Duodenal mucosa (tissue), 2 donors: ENCODE results near the gene PYGO2.
"Not testable (repeated sequence)": the region's sequence is repeated elsewhere in the genome, so short reads cannot be mapped to it uniquely, and the experiment has no call there.

Experiments used
- H3K27ac ChIP-seq: one replicate; pipeline ENCODE4 v1.7.0; 2013; ENCODE audit warnings: low read depth, low read length
- H3K27me3 ChIP-seq, 2 donors: one replicate each; pipeline ENCODE4 v1.7.0; 2013; ENCODE audit warnings: low read length in 2 of 2, control low read depth in 1 of 2; ENCODE audit not compliant: insufficient read depth in 2 of 2, control insufficient read depth in 1 of 2
- H3K36me3 ChIP-seq, 2 donors: one replicate each; pipeline ENCODE4 v1.7.0; 2013; ENCODE audit warnings: low read length in 2 of 2, control low read depth in 1 of 2; ENCODE audit not compliant: insufficient read depth in 2 of 2, control insufficient read depth in 1 of 2
- H3K4me1 ChIP-seq, 2 donors: one replicate each; pipeline ENCODE4 v1.7.0; 2013; ENCODE audit warnings: low read length in 2 of 2, control low read depth in 1 of 2; ENCODE audit not compliant: insufficient read depth in 2 of 2, control insufficient read depth in 1 of 2
- H3K4me3 ChIP-seq, 2 donors: one replicate each; pipeline ENCODE4 v1.7.0; 2013; ENCODE audit warnings: low read length in 2 of 2, low read depth in 1 of 2
- H3K9ac ChIP-seq, 2 donors: one replicate each; pipeline ENCODE4 v1.7.0; 2013; ENCODE audit warnings: low read length in 2 of 2, low read depth in 1 of 2
- H3K9me3 ChIP-seq, 2 donors: one replicate each; pipeline ENCODE4 v1.7.0; 2013; ENCODE audit warnings: low read length in 2 of 2, control low read depth in 1 of 2; ENCODE audit not compliant: control insufficient read depth in 1 of 2

The PYGO2 gene

GRCh38 chr1:154978360-154978759, 16.8 kb upstream of the PYGO2 start:
- peaks cover 0 to 7% of the 10 kb centered on the region in 2 donors for H3K36me3 ChIP-seq
- no peak overlapping the region for H3K4me3 ChIP-seq
- H3K27me3 ChIP-seq = no peaks in the 10 kb centered on the region
- H3K9me3 ChIP-seq = no peaks in the 10 kb centered on the region
- H3K9ac ChIP-seq = no peak overlapping the region
- H3K27ac ChIP-seq = no peak overlapping the region
- H3K4me1 ChIP-seq = peaks cover 7 to 10% of the 10 kb centered on the region in 2 donors

DNA sequence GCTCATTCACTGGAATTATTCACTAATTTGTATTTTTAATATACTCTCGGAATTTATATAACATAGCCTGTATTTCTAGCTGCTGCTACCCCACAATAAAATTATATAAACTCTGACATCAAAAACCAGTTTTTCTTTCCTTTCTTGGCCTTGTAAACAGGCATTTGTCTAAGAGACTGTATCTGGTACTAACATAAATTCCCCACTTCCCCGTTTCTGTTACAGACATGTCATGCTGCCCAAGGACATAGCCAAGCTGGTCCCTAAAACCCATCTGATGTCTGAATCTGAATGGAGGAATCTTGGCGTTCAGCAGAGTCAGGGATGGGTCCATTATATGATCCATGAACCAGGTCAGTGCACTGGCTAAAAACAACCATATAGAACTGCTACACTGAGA, 16.2 kb upstream of the PYGO2 start:
- H3K36me3 ChIP-seq, H3K27me3 ChIP-seq, H3K27ac ChIP-seq, H3K9me3 ChIP-seq, H3K9ac ChIP-seq, H3K4me3 ChIP-seq: not testable (repeated sequence)
- H3K4me1 ChIP-seq = peaks cover 10 to 14% of the 10 kb centered on the region in 2 donors

GRCh38 chr1:154975409-154976059, 14.0 kb upstream of the PYGO2 start:
- peak overlapping the region; percentile 83 for H3K4me3 ChIP-seq
- peak overlapping the region; percentile 96 to 100 for H3K9ac ChIP-seq
- no peaks in the 10 kb centered on the region for H3K27me3 ChIP-seq
- H3K36me3 ChIP-seq = peaks cover 0 to 7% of the 10 kb centered on the region in 2 donors
- H3K27ac ChIP-seq = peak overlapping the region; percentile 98
- no peaks in the 10 kb centered on the region for H3K9me3 ChIP-seq
- H3K4me1 ChIP-seq = peaks cover 26 to 30% of the 10 kb centered on the region in 2 donors

GRCh38 chr1:154974808-154975408, 13.3 kb upstream of the PYGO2 start:
- H3K36me3 ChIP-seq = peaks cover 0 to 13% of the 10 kb centered on the region in 2 donors
- peak overlapping the region; percentile 98 for H3K27ac ChIP-seq
- peaks cover 32 to 35% of the 10 kb centered on the region in 2 donors for H3K4me1 ChIP-seq
- peak overlapping the region; percentile 83 for H3K4me3 ChIP-seq
- H3K27me3 ChIP-seq = no peaks in the 10 kb centered on the region
- no peaks in the 10 kb centered on the region for H3K9me3 ChIP-seq
- peak overlapping the region; percentile 96 to 100 for H3K9ac ChIP-seq

GRCh38 chr1:154974102-154974807, 12.7 kb upstream of the PYGO2 start, which contains the start of gene CKS1B:
TSS of gene CKS1B (plus strand) at chr1:154974681. CDS start at chr1:154974746, 65 bp downstream.
- H3K27me3 ChIP-seq = no peaks in the 10 kb centered on the region
- H3K9me3 ChIP-seq = no peaks in the 10 kb centered on the region
- peaks cover 39 to 41% of the 10 kb centered on the region in 2 donors for H3K4me1 ChIP-seq
- peak within 1 kb of the TSS; percentile 96 to 100 for H3K9ac ChIP-seq
- H3K36me3 ChIP-seq = peaks cover 0 to 17% of the 10 kb centered on the region in 2 donors
- peak within 1 kb of the TSS; percentile 98 for H3K27ac ChIP-seq
- H3K4me3 ChIP-seq = peak within 1 kb of the TSS; percentile 83

DNA sequence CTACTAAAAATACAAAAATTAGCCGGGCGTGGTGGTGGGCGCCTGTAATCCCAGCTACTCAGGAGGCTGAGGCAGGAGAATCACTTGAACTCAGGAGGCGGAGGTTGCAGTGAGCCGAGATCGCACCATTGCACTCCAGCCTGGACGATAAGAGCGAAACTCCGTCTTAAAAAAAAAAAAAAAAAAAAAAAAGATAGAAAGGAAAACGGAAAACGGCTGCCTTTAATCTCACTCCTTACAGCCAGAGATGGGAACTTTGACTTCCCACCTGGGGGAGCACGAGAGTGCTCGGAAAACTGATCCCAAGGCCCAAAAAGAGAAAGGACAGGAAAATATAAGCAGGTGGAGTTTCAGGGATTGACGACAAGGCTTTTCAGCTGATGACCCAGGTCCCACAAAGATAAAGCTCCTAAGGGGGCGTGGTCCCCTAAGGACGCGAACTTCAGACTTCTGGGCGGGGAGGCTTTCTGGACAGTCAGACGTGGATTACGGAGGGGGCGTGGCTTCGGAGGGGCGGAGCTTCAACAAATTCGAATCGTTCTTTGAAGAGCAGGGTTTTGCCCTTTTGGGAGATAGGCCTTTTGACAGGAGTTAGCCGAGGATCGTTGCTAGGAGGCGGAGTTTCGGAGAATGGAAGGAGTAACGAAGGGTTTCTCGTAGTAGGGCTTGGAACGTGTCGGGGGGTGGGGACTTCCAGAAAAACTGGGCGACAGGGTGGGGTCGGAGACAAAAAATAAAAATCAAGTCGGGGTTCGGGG, 11.9 kb upstream of the PYGO2 start:
- Histone ChIP-seq H3K36me3 (peaks cover 3 to 23% of the 10 kb centered on the region in 2 donors), H3K4me1 (peaks cover 43 to 46% of the 10 kb centered on the region in 2 donors), H3K9me3 (no peaks in the 10 kb centered on the region), H3K9ac (peak overlapping the region; percentile 87 to 96), H3K4me3 (peak overlapping the region; percentile 76 to 83), H3K27ac (peak overlapping the region; percentile 98), H3K27me3 (no peaks in the 10 kb centered on the region)

DNA sequence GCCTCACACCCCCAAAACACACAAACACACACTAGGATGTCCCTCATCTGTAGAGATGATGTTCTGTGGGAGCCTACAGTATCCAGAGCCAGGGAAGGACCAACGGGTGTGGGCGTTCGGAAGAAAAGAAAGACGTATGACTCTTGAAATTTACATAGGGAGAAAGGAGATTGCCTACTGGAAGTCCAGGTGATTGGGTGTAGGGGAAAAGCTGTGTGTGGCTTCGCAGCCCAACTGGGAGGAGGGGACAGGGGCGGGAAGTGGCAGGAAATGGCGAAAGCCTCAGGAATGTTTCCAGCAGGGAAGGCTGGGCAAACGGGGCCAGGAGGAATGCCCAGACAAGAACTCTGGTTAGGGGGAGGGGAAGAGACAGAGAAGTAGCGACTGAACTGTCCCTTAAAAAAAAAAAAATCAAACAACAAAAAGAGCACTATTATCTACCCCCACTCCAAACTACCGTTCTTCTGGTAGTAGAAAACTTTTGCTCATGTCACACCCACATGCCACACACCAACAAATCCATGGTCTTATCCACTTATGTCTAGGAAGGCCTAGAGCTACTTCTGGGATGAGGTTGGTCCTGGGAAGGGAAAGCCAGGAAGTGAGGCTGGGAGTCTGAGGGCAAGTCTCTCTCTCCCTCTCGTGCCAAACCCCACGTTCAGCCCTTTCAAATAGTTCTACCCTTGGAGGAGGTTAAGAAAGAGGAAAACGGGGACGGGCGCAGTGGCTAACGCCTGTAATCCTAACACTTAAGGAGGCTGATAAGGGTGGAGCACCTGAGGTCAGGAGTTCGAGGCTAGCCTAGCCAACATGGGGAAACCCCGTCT, 11.1 kb upstream of the PYGO2 start:
- peak overlapping the region; percentile 76 to 83 for H3K4me3 ChIP-seq
- H3K9me3 ChIP-seq = no peaks in the 10 kb centered on the region
- peaks cover 43 to 46% of the 10 kb centered on the region in 2 donors for H3K4me1 ChIP-seq
- peak overlapping the region; percentile 87 for H3K27ac ChIP-seq
- H3K9ac ChIP-seq = peak overlapping the region; percentile 71 to 96
- peaks cover 3 to 28% of the 10 kb centered on the region in 2 donors for H3K36me3 ChIP-seq
- H3K27me3 ChIP-seq = no peaks in the 10 kb centered on the region

GRCh38 chr1:154972213-154972516, 10.6 kb upstream of the PYGO2 start:
- Histone ChIP-seq H3K9ac (peak overlapping the region; percentile 71 to 96), H3K4me1 (peaks cover 43 to 46% of the 10 kb centered on the region in 2 donors), H3K36me3 (peaks cover 8 to 33% of the 10 kb centered on the region in 2 donors), H3K4me3 (peak overlapping the region; percentile 76 to 83), H3K27me3 (no peaks in the 10 kb centered on the region), H3K9me3 (no peaks in the 10 kb centered on the region), H3K27ac (peak overlapping the region; percentile 87)

DNA sequence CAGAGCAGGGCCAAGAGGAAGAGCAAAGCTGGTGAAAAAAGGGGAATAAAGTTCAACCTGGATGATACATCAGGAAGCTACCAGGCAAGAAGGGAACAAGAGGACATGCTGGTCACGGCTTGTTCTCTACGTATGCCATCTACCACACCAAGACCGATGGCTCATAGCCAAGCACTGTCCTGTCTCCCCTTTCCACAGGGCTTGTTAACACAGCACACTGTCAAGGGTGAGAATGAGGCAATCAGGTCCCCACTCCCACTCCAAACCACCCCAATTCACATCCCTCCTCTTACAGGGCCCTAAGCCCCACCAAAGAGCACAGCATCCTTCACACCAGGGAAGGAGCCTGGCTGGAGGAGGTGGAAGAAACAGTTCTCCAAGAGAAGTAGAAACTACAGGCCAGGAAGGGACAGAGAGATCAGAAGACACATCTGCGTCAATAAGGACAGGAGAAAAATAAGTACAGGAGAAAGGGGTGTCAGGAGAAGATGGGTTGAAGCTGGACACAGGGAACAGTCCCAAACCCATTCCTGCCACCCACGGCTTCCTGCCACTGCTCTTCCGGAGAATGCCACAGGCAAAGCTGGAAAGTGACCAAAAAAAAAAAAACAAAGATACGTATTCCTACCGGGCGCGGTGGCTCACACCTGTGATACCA, 9.9 kb upstream of the PYGO2 start:
- Histone ChIP-seq H3K4me1 (peaks cover 43 to 45% of the 10 kb centered on the region in 2 donors), H3K4me3 (peak overlapping the region; percentile 53 to 55), H3K9ac (peak overlapping the region; percentile 34 to 50)

More for the DNA sequence above, 9.9 kb upstream of the PYGO2 start:
- H3K36me3 ChIP-seq = peaks cover 12 to 40% of the 10 kb centered on the region in 2 donors
- H3K9me3 ChIP-seq = no peaks in the 10 kb centered on the region
- no peaks in the 10 kb centered on the region for H3K27me3 ChIP-seq
- H3K27ac ChIP-seq = peak overlapping the region; percentile 77
